ENCODE results near the gene REG1B. TPM values are rescaled to one million over a fixed set of nuclear protein-coding genes. Genes with fewer than 3 reads are reported as not detected.
"Not testable (repeated sequence)": the region's sequence is repeated elsewhere in the genome, so short reads cannot be mapped to it uniquely, and the experiment has no call there.

Gene REG1B
- total RNA-seq, 4 donors from 2014 or later, result not detected

- DNase-seq (ENCODE audit: low spot score in 2 of 2), result no peak
- Histone ChIP-seq H3K27me3 (no peaks in the 10 kb centered on the region), H3K4me3 (no peak overlapping the region), H3K4me1 (no peaks in the 10 kb centered on the region), H3K36me3 (no peaks in the 10 kb centered on the region), H3K27ac (no peak overlapping the region), H3K9me3 (no peaks in the 10 kb centered on the region)
- TF ChIP-seq POLR2AphosphoS5 (IDR thresholded peaks at IDR 0.05) (no peak), EP300 (IDR thresholded peaks at IDR 0.05) (no peak), POLR2A (IDR thresholded peaks at IDR 0.05) (no peak), CTCF (IDR thresholded peaks at IDR 0.05) (no peak)
- WGBS, result 67% methylated on average over 3 of the region's 3 CpGs
Measured at GRCh38 chr2:79084495-79085135, 3.2 kb downstream of the REG1B start.

GRCh38 chr2:79083597-79084251 lies 4.1 kb downstream of the REG1B start:
- DNase-seq (ENCODE audit: low spot score in 2 of 2), result no peak
- Histone ChIP-seq H3K4me3 (no peak overlapping the region), H3K27ac (no peak overlapping the region), H3K4me1 (no peaks in the 10 kb centered on the region), H3K9me3 (no peaks in the 10 kb centered on the region), H3K27me3 (no peaks in the 10 kb centered on the region), H3K36me3 (no peaks in the 10 kb centered on the region)
- no peak for TF ChIP-seq CTCF (IDR thresholded peaks at IDR 0.05)
- TF ChIP-seq POLR2AphosphoS5 (IDR thresholded peaks at IDR 0.05), result no peak

- H3K27me3 ChIP-seq, result no peaks in the 10 kb centered on the region
Measured at GRCh38 chr2:79082987-79083386, 4.8 kb downstream of the REG1B start.

GRCh38 chr2:79071078-79071477 lies 16.7 kb downstream of the REG1B start:
- Histone ChIP-seq H3K4me1 (no peaks in the 10 kb centered on the region), H3K36me3 (no peaks in the 10 kb centered on the region), H3K4me3 (no peak overlapping the region), H3K9me3 (peaks cover 4% of the 10 kb centered on the region), H3K27me3 (no peaks in the 10 kb centered on the region), H3K27ac (no peak overlapping the region)
- TF ChIP-seq CTCF (IDR thresholded peaks at IDR 0.05), result no peak
- no peak for TF ChIP-seq EP300 (IDR thresholded peaks at IDR 0.05)
- TF ChIP-seq POLR2AphosphoS5 (IDR thresholded peaks at IDR 0.05), result no peak
- TF ChIP-seq POLR2A (IDR thresholded peaks at IDR 0.05), result no peak
- DNase-seq (ENCODE audit: low spot score in 2 of 2), result no peak
- WGBS, result 61% methylated on average over 2 of the region's 2 CpGs

More at GRCh38 chr2:79082987-79083386, 4.8 kb downstream of the REG1B start:
- no peak for TF ChIP-seq CTCF (IDR thresholded peaks at IDR 0.05)
- no peak for TF ChIP-seq EP300 (IDR thresholded peaks at IDR 0.05)
- no peak for TF ChIP-seq POLR2A (IDR thresholded peaks at IDR 0.05)
- TF ChIP-seq POLR2AphosphoS5 (IDR thresholded peaks at IDR 0.05), result no peak
- Histone ChIP-seq H3K4me1 (no peaks in the 10 kb centered on the region), H3K9me3 (no peaks in the 10 kb centered on the region), H3K36me3 (no peaks in the 10 kb centered on the region), H3K4me3 (no peak overlapping the region), H3K27ac (no peak overlapping the region)
- DNase-seq (ENCODE audit: low spot score in 2 of 2), result no peak
- 83% methylated on average over 2 of the region's 5 CpGs for WGBS

GRCh38 chr2:79065201-79065600 lies 22.6 kb downstream of the REG1B start:
- Histone ChIP-seq H3K27ac (no peak overlapping the region), H3K4me3 (no peak overlapping the region), H3K27me3 (no peaks in the 10 kb centered on the region), H3K4me1 (no peaks in the 10 kb centered on the region), H3K9me3 (peaks cover 4% of the 10 kb centered on the region), H3K36me3 (no peaks in the 10 kb centered on the region)
- DNase-seq (ENCODE audit: low spot score in 2 of 2), result no peak
- WGBS, result 86% methylated on average over 2 of the region's 2 CpGs
- TF ChIP-seq POLR2AphosphoS5 (IDR thresholded peaks at IDR 0.05) (no peak), EP300 (IDR thresholded peaks at IDR 0.05) (no peak), POLR2A (IDR thresholded peaks at IDR 0.05) (no peak), CTCF (IDR thresholded peaks at IDR 0.05) (no peak)

- H3K4me1 ChIP-seq; DNase-seq (ENCODE audit: low spot score in 2 of 2); H3K27me3 ChIP-seq; H3K4me3 ChIP-seq; H3K9me3 ChIP-seq; H3K36me3 ChIP-seq; H3K27ac ChIP-seq: not testable (repeated sequence)
- 73% methylated on average over 5 of the region's 5 CpGs for WGBS
Measured at GRCh38 chr2:79054769-79055168, 33.0 kb downstream of the REG1B start.

- WGBS, result 34% methylated on average over 5 of the region's 5 CpGs
- H3K27me3 ChIP-seq; H3K27ac ChIP-seq; H3K36me3 ChIP-seq; DNase-seq (ENCODE audit: low spot score in 2 of 2); H3K9me3 ChIP-seq; H3K4me3 ChIP-seq; H3K4me1 ChIP-seq: not testable (repeated sequence)
Measured at GRCh38 chr2:79053486-79053885, 34.3 kb downstream of the REG1B start.
